Stimulated activated CD4-positive, alpha-beta T cell treated with anti-CD3 and anti-CD28 coated beads, Interleukin-15, amount 100 ng/mL, for 24 hours (primary cell): ENCODE results near the gene COG8.

ENCODE experiments used
- DNase-seq: peaks from one replicate; pipeline ENCODE4 v3.0.0-alpha.2; 2020

The COG8 gene

GRCh38 chr16:69283851-69284250 is 55.5 kb downstream of the COG8 start:
- DNase-seq: no peak

GRCh38 chr16:69277413-69277812 is 62.0 kb downstream of the COG8 start:
- DNase-seq: no peak
